CD4-positive, alpha-beta memory T cell (primary cell): ENCODE measurements around the gene LAMC3. TPM values are rescaled to one million over a fixed set of nuclear protein-coding genes. Genes with fewer than 3 reads are reported as not detected.

ENCODE experiments used
- CTCF ChIA-PET: fragments of 350-600 bp; sonication (Branson Sonifier 250); formaldehyde crosslinking; loops from one replicate; lab custom pipeline; 2021; ENCODE audit warnings: inconsistent platforms; ENCODE audit not compliant: partially characterized antibody; lab: Charles Lee
- POLR2A ChIA-PET: fragments of 350-600 bp; sonication (Branson Sonifier 250); formaldehyde crosslinking; loops from one replicate; lab custom pipeline; 2021; ENCODE audit not compliant: partially characterized antibody; lab: Charles Lee
- DNase-seq, 5 donors: peaks; one replicate each; pipeline versions ENCODE4 v3.0.0 to v3.0.0-alpha.2; 2020 to 2022; ENCODE audit warnings: mixed read lengths in 1 of 5
- H3K27ac ChIP-seq: one replicate; pipeline ENCODE4 v1.7.0; 2013; ENCODE audit warnings: low read depth, low read length
- H3K27me3 ChIP-seq: 2 replicates; pipeline ENCODE4 v1.7.0; 2013; ENCODE audit warnings: mild to moderate bottlenecking, low read length, moderate library complexity; ENCODE audit not compliant: insufficient read depth
- H3K36me3 ChIP-seq: 2 replicates; pipeline ENCODE4 v1.7.0; 2013; ENCODE audit warnings: mild to moderate bottlenecking, low read length, moderate library complexity; ENCODE audit not compliant: insufficient read depth
- H3K4me1 ChIP-seq: 2 replicates; pipeline ENCODE4 v1.7.0; 2013; ENCODE audit warnings: mild to moderate bottlenecking, low read length, moderate library complexity; ENCODE audit not compliant: insufficient read depth
- H3K4me3 ChIP-seq, 2 donors: one replicate each; pipeline ENCODE4 v1.7.0; 2013; ENCODE audit warnings: low read length in 2 of 2, mild to moderate bottlenecking in 1 of 2
- H3K9me3 ChIP-seq, 2 donors: one replicate each; pipeline ENCODE4 v1.7.0; 2013; ENCODE audit warnings: low read length in 2 of 2, control low read depth in 1 of 2; ENCODE audit not compliant: control insufficient read depth in 1 of 2
- H3K27ac Mint-ChIP-seq, 7 donors: one replicate each; pipeline ENCODE4 v1.8.0; 2020 to 2021; ENCODE audit warnings: mixed read lengths in 7 of 7, mild to moderate bottlenecking in 6 of 7, inconsistent platforms in 3 of 7, moderate library complexity in 3 of 7
- H3K27me3 Mint-ChIP-seq, 2 donors: one replicate each; pipeline ENCODE4 v1.8.0; 2020 to 2021; ENCODE audit warnings: mixed read lengths in 2 of 2
- H3K36me3 Mint-ChIP-seq, 2 donors: one replicate each; pipeline ENCODE4 v1.8.0; 2020 to 2021; ENCODE audit warnings: mixed read lengths in 2 of 2, inconsistent platforms in 1 of 2, mild to moderate bottlenecking in 1 of 2
- H3K4me1 Mint-ChIP-seq, 4 donors: one replicate each; pipeline ENCODE4 v1.8.0; 2020 to 2021; ENCODE audit warnings: mixed read lengths in 4 of 4, mild to moderate bottlenecking in 1 of 4
- H3K4me3 Mint-ChIP-seq, 8 donors: one replicate each; pipeline ENCODE4 v1.8.0; 2020 to 2021; ENCODE audit warnings: mixed read lengths in 8 of 8, mild to moderate bottlenecking in 7 of 8, moderate library complexity in 6 of 8, inconsistent platforms in 3 of 8
- H3K9me3 Mint-ChIP-seq, 8 donors: one replicate each; pipeline ENCODE4 v1.8.0; 2020 to 2021; ENCODE audit warnings: mixed read lengths in 8 of 8, mild to moderate bottlenecking in 5 of 8, inconsistent platforms in 3 of 8, moderate library complexity in 1 of 8
- intact Hi-C: fragments of 100-400 bp; cut with micrococcal nuclease; formaldehyde crosslinking; loops from one replicate; pipeline ENCODE4 v1.15.1; 2023
- polyA plus RNA-seq, 2 donors: library from polyadenylated mRNA; unstranded; fragments of 300-500 nt; fragmentation: Illumina TruSeq; gene quantifications; one replicate each; pipeline ENCODE4 v1.2.3, GENCODE V29; 2021
- total RNA-seq, 2 experiments: library from RNA; stranded (reverse); gene quantifications; one replicate each; pipeline ENCODE4 v1.2.3, GENCODE V29; 2021

The LAMC3 gene
- total RNA-seq: under 1 TPM; 0.32 to 0.61 TPM
- polyA plus RNA-seq: not detected

- no peak within 1 kb of the TSS for H3K4me3 ChIP-seq
Measured at GRCh38 chr9:131008909-131009618, at the start of gene LAMC3. LAMC3 (plus strand) TSS chr9:131009174; CDS start chr9:131009215, 41 bp downstream.

DNA sequence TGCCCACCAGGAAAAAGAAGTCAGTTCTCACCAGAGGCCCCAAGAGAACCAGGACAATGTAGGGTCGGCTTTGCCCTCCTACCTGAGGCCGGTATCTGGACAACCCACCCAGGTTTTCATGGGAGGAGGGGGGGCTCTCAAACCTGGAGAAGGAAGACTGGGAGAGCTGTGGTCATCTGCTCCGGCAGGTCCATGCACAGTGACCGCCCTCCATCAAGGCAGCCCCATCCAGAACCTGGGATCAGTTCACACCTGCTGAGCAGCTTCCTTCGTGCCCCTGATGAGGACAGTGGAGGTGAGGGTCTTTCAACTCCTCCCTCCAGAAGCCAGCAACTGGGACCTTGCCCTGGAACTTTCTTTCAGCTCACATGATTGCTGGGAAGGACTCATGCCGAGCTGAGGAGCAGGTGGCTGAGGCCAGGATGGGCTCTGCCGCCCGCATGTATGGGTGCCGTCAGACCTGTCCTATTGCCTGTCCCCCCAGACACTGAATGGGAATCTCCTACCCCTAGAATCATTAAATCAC lies 49.1 kb upstream of the LAMC3 start:
- Mint-ChIP-seq H3K36me3 (peaks cover 0 to 4% of the 10 kb centered on the region in 2 donors), H3K4me1 (peaks cover 0 to 3% (median under 1%) of the 10 kb centered on the region in 4 donors), H3K27ac (no peak overlapping the region), H3K27me3 (peaks cover 3 to 4% of the 10 kb centered on the region in 2 donors), H3K9me3 (peaks cover 0 to 5% (median 0%) of the 10 kb centered on the region in 8 donors), H3K4me3 (no peak overlapping the region)
- Histone ChIP-seq H3K27ac (no peak overlapping the region), H3K36me3 (no peaks in the 10 kb centered on the region), H3K27me3 (peaks cover 5% of the 10 kb centered on the region), H3K9me3 (no peaks in the 10 kb centered on the region), H3K4me3 (no peak overlapping the region), H3K4me1 (no peaks in the 10 kb centered on the region)
- intact Hi-C loops: no loop called here
- ChIA-PET CTCF (no interaction called here), POLR2A (no interaction called here)
- DNase-seq: no peak

More at GRCh38 chr9:131008909-131009618, at the start of gene LAMC3:
- Mint-ChIP-seq H3K9me3 (peaks cover 0 to 4% (median 0%) of the 10 kb centered on the region in 8 donors), H3K4me3 (peak within 1 kb of the TSS in 4 of 8 donors; percentile 36 to 66 (median 38)), H3K27ac (no peak within 1 kb of the TSS), H3K4me1 (peaks cover 0 to 4% (median 2%) of the 10 kb centered on the region in 4 donors), H3K27me3 (peaks cover 25 to 29% of the 10 kb centered on the region in 2 donors), H3K36me3 (no peaks in the 10 kb centered on the region)
- Histone ChIP-seq H3K9me3 (no peaks in the 10 kb centered on the region), H3K27ac (no peak within 1 kb of the TSS), H3K36me3 (no peaks in the 10 kb centered on the region), H3K27me3 (peaks cover 20% of the 10 kb centered on the region), H3K4me1 (no peaks in the 10 kb centered on the region)
- DNase-seq: no peak
- intact Hi-C loops: no loop called here
- POLR2A ChIA-PET: no interaction called here
- CTCF ChIA-PET: no interaction called here

GRCh38 chr9:130960522-130961378 lies 48.2 kb upstream of the LAMC3 start:
- no peaks in the 10 kb centered on the region for H3K36me3 ChIP-seq
- no peaks in the 10 kb centered on the region for H3K4me1 ChIP-seq
- no peak for DNase-seq
- H3K4me3 Mint-ChIP-seq: no peak overlapping the region
- CTCF ChIA-PET: no interaction called here
- H3K27ac ChIP-seq: no peak overlapping the region
- POLR2A ChIA-PET: no interaction called here
- no peaks in the 10 kb centered on the region for H3K9me3 ChIP-seq
- H3K27me3 Mint-ChIP-seq: peaks cover 3 to 6% of the 10 kb centered on the region in 2 donors
- H3K27ac Mint-ChIP-seq: no peak overlapping the region
- H3K36me3 Mint-ChIP-seq: peaks cover 0 to 4% of the 10 kb centered on the region in 2 donors
- H3K4me3 ChIP-seq: no peak overlapping the region
- H3K4me1 Mint-ChIP-seq: peaks cover 0 to 3% (median under 1%) of the 10 kb centered on the region in 4 donors
- peaks cover 5% of the 10 kb centered on the region for H3K27me3 ChIP-seq
- intact Hi-C loops: no loop called here
- peaks cover 0 to 5% (median 0%) of the 10 kb centered on the region in 8 donors for H3K9me3 Mint-ChIP-seq

DNA sequence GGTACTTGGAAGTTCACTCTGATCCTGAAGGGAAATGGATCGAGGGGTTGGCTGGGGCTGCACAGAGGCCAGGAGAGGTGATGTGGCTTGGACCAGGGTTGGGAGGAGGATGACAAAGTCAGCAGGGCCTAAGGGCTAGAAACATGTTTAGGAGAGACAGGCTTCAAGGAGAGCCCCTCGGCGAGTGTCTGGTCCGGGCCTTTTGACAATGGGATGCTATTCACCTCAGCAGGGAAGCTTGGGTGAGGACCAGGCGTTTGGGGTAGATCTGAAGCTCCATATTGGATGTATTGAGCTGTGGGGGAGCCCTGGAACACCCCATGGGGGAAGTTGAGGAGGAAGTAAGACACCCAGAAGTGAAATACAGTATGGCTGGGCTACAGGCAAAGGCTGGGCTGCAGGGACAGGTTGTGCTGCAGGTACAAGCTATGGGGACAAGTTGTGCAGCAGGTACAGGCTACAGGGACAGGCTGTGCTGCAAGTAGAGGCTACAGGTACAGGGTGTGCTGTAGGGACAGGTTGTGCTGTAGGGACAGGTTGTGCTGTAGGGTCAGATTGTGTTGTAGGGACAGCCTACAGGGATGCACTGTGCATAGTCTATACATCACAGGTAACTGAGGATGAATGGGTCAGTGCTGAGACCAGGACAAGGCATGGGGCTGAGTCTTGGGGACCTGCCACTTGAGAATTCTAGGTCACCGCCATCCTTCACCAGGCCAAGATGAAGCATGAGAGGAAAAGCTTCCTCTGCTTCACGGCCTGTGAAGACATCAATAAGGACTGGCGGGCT lies 47.3 kb upstream of the LAMC3 start:
- Mint-ChIP-seq H3K27ac (no peak overlapping the region), H3K9me3 (peaks cover 0 to 5% (median 0%) of the 10 kb centered on the region in 8 donors), H3K4me3 (no peak overlapping the region), H3K4me1 (peaks cover 0 to 3% (median under 1%) of the 10 kb centered on the region in 4 donors), H3K27me3 (peaks cover 3 to 6% of the 10 kb centered on the region in 2 donors), H3K36me3 (peaks cover 0 to 4% of the 10 kb centered on the region in 2 donors)
- Histone ChIP-seq H3K27me3 (peaks cover 5% of the 10 kb centered on the region), H3K4me1 (no peaks in the 10 kb centered on the region), H3K9me3 (no peaks in the 10 kb centered on the region), H3K36me3 (no peaks in the 10 kb centered on the region), H3K4me3 (no peak overlapping the region), H3K27ac (no peak overlapping the region)
- ChIA-PET CTCF (no interaction called here), POLR2A (no interaction called here)
- DNase-seq: no peak
- intact Hi-C loops: no loop called here

DNA sequence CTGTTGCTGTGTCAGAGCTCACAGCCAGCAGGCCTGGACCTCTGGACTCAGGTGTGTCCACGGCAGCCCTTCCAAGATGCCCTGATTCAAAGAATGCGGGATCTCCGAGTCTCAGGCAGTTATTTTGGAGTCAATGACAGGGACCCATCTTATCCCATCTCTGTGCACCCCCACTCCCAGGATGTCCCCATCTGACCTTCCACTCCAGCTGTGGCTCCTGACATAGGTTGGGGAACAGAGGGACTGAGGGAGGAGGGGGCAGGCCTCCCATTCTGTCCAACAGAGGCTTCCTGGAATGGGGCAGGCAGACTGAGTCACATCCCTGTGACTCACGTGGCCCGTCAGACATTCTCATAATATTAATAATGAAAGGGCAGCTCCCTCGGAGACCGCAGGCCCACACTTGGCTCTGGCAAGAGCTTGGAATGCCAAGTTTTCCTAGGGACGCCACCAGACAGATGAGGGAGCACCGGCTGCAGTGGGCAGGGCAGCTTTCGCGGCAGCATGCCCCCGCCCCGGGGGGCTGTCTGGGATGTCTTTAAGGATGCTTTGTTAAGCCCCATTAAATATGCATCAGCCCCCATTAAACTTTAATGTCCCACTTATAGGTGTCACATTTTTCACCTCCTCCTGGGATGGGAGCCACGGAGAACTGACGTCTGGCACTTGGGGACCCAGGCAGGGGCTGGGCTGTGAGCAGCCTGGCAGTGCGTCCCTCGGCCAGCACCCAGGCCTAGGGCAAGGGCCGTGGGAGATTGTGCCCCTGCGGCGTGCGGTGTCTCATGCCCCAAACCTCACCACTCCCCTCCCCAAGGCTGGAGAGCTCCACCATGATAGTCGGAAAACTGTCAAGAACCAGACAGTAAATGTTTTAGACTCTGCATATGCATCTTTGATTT lies 46.3 kb upstream of the LAMC3 start:
- H3K4me1 Mint-ChIP-seq: peaks cover 0 to 3% (median under 1%) of the 10 kb centered on the region in 4 donors
- no peaks in the 10 kb centered on the region for H3K4me1 ChIP-seq
- no peaks in the 10 kb centered on the region for H3K36me3 ChIP-seq
- H3K36me3 Mint-ChIP-seq: peaks cover 0 to 4% of the 10 kb centered on the region in 2 donors
- no peak overlapping the region for H3K4me3 ChIP-seq
- peaks cover 0 to 5% (median 0%) of the 10 kb centered on the region in 8 donors for H3K9me3 Mint-ChIP-seq
- ChIA-PET POLR2A (no interaction called here), CTCF (no interaction called here)
- H3K9me3 ChIP-seq: no peaks in the 10 kb centered on the region
- no peak overlapping the region for H3K27ac ChIP-seq
- no peak for DNase-seq
- H3K27me3 Mint-ChIP-seq: peaks cover 3 to 6% of the 10 kb centered on the region in 2 donors
- no peak overlapping the region for H3K4me3 Mint-ChIP-seq
- intact Hi-C loops: no loop called here
- H3K27ac Mint-ChIP-seq: no peak overlapping the region
- H3K27me3 ChIP-seq: peaks cover 5% of the 10 kb centered on the region

DNA sequence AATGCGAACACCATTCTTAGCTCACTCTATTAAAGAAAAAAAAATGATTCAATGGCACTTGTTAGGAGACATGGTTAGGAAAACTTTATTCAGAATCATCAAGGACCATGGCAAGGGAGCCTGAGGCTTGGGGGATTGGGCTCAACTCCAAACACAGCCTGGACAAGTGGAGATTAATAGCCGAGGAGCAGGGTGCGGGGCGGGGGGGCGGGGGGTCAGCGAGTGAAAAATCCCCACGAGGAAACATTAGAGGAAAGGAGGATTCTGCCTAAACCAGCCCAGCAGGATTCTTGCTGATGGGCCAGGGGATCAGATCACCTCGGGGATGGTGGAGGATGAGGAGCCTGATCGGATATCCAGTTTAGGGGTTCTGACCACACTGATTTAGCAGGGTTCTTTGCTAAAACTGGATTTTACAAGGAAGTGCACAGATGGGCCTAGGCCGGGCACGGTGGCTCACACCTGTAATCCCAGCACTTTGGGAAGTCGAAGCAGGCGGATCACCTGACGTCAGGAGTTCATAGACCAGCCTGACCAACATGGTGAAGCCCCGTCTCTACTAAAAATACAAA lies 45.6 kb upstream of the LAMC3 start:
- no peak for DNase-seq
- Mint-ChIP-seq H3K27me3 (peaks cover 3 to 6% of the 10 kb centered on the region in 2 donors), H3K9me3 (peaks cover 0 to 5% (median 0%) of the 10 kb centered on the region in 8 donors), H3K27ac (no peak overlapping the region), H3K4me1 (peaks cover 0 to 3% (median under 1%) of the 10 kb centered on the region in 4 donors), H3K36me3 (peaks cover 0 to 4% of the 10 kb centered on the region in 2 donors), H3K4me3 (peak overlapping the region in 1 of 8 donors; percentile 45)
- Histone ChIP-seq H3K36me3 (no peaks in the 10 kb centered on the region), H3K27ac (no peak overlapping the region), H3K27me3 (peaks cover 5% of the 10 kb centered on the region), H3K4me1 (no peaks in the 10 kb centered on the region), H3K9me3 (no peaks in the 10 kb centered on the region), H3K4me3 (no peak overlapping the region)
- ChIA-PET POLR2A (no interaction called here), CTCF (no interaction called here)
- intact Hi-C loops: no loop called here
